Nephron progenitor cell (in vitro differentiated cells): ENCODE results near the gene RFK.
A peak's percentile ranks its signal among the peaks of the same experiment; 100 is the strongest.

Source experiments
- DNase-seq: peaks from one replicate; pipeline ENCODE4 v3.0.0; 2021
- H3K27ac Mint-ChIP-seq: 2 replicates; pipeline ENCODE4 v1.8.0; 2021; ENCODE audit warnings: mild to moderate bottlenecking, moderate library complexity, mixed read lengths
- H3K27me3 Mint-ChIP-seq: 2 replicates; pipeline ENCODE4 v1.8.0; 2021; ENCODE audit warnings: mild to moderate bottlenecking, low read depth, mixed read lengths; ENCODE audit not compliant: poor library complexity
- H3K36me3 Mint-ChIP-seq: 2 replicates; pipeline ENCODE4 v1.8.0; 2021; ENCODE audit warnings: low read depth, mixed read lengths
- H3K4me1 Mint-ChIP-seq: 2 replicates; pipeline ENCODE4 v1.8.0; 2021; ENCODE audit warnings: mixed read lengths
- H3K4me3 Mint-ChIP-seq: 2 replicates; pipeline ENCODE4 v1.8.0; 2021; ENCODE audit warnings: mild to moderate bottlenecking, moderate library complexity, mixed read lengths
- H3K9me3 Mint-ChIP-seq: 2 replicates; pipeline ENCODE4 v1.8.0; 2021; ENCODE audit warnings: mild to moderate bottlenecking, moderate library complexity, mixed read lengths
- CTCF ChIP-seq: fragments of 200-600 bp; sonication (generic); IDR thresholded peaks from 2 replicates; pipeline ENCODE4 v1.5.0; 2021; ENCODE audit warnings: antibody characterized with exemption

RFK gene

GRCh38 chr9:76433836-76434235 lies 39.6 kb upstream of the RFK start:
- Mint-ChIP-seq H3K27me3 (no peaks in the 10 kb centered on the region), H3K27ac (no peak overlapping the region), H3K4me1 (no peaks in the 10 kb centered on the region), H3K9me3 (peaks cover 9% of the 10 kb centered on the region), H3K4me3 (no peak overlapping the region), H3K36me3 (no peaks in the 10 kb centered on the region)
- TF ChIP-seq CTCF = no peak
- no peak for DNase-seq

GRCh38 chr9:76433406-76433805 lies 39.2 kb upstream of the RFK start:
- no peaks in the 10 kb centered on the region for H3K36me3 Mint-ChIP-seq
- H3K4me3 Mint-ChIP-seq = no peak overlapping the region
- no peaks in the 10 kb centered on the region for H3K27me3 Mint-ChIP-seq
- H3K9me3 Mint-ChIP-seq = peaks cover 9% of the 10 kb centered on the region
- H3K4me1 Mint-ChIP-seq = no peaks in the 10 kb centered on the region
- no peak overlapping the region for H3K27ac Mint-ChIP-seq
- no peak for DNase-seq
- TF ChIP-seq CTCF = no peak

GRCh38 chr9:76431601-76432000 lies 37.4 kb upstream of the RFK start:
- Mint-ChIP-seq H3K4me3 (no peak overlapping the region), H3K27ac (no peak overlapping the region), H3K4me1 (no peaks in the 10 kb centered on the region), H3K36me3 (no peaks in the 10 kb centered on the region), H3K27me3 (no peaks in the 10 kb centered on the region), H3K9me3 (peaks cover 9% of the 10 kb centered on the region)
- TF ChIP-seq CTCF = no peak
- no peak for DNase-seq

GRCh38 chr9:76426807-76427419 lies 32.7 kb upstream of the RFK start:
- H3K9me3 Mint-ChIP-seq = no peaks in the 10 kb centered on the region
- H3K36me3 Mint-ChIP-seq = no peaks in the 10 kb centered on the region
- no peaks in the 10 kb centered on the region for H3K27me3 Mint-ChIP-seq
- TF ChIP-seq CTCF = no peak
- H3K4me1 Mint-ChIP-seq = no peaks in the 10 kb centered on the region
- no peak overlapping the region for H3K27ac Mint-ChIP-seq
- H3K4me3 Mint-ChIP-seq = no peak overlapping the region
- no peak for DNase-seq

GRCh38 chr9:76425677-76426453 lies 31.6 kb upstream of the RFK start:
- no peak overlapping the region for H3K4me3 Mint-ChIP-seq
- no peaks in the 10 kb centered on the region for H3K9me3 Mint-ChIP-seq
- no peak for TF ChIP-seq CTCF
- no peak for DNase-seq
- peak overlapping the region; percentile 33 for H3K27ac Mint-ChIP-seq
- no peaks in the 10 kb centered on the region for H3K36me3 Mint-ChIP-seq
- no peaks in the 10 kb centered on the region for H3K4me1 Mint-ChIP-seq
- H3K27me3 Mint-ChIP-seq = no peaks in the 10 kb centered on the region

- no peak for TF ChIP-seq CTCF
- H3K4me1 Mint-ChIP-seq = no peaks in the 10 kb centered on the region
- H3K27ac Mint-ChIP-seq = no peak overlapping the region
- no peak for DNase-seq
- no peaks in the 10 kb centered on the region for H3K9me3 Mint-ChIP-seq
- peaks cover 3% of the 10 kb centered on the region for H3K27me3 Mint-ChIP-seq
- H3K36me3 Mint-ChIP-seq = no peaks in the 10 kb centered on the region
- no peak overlapping the region for H3K4me3 Mint-ChIP-seq
These were observed 30.3 kb upstream of the RFK start for GRCh38 chr9:76424491-76424890.
